Cerebellar nuclear complex (tissue), 1 donor: ENCODE results near the gene SH3RF2.

ENCODE experiments used
- DNase-seq, 2 experiments: peaks; one replicate each; lab custom pipeline; 2025; lab: John Stamatoyannopoulos, UW

The SH3RF2 gene

DNA sequence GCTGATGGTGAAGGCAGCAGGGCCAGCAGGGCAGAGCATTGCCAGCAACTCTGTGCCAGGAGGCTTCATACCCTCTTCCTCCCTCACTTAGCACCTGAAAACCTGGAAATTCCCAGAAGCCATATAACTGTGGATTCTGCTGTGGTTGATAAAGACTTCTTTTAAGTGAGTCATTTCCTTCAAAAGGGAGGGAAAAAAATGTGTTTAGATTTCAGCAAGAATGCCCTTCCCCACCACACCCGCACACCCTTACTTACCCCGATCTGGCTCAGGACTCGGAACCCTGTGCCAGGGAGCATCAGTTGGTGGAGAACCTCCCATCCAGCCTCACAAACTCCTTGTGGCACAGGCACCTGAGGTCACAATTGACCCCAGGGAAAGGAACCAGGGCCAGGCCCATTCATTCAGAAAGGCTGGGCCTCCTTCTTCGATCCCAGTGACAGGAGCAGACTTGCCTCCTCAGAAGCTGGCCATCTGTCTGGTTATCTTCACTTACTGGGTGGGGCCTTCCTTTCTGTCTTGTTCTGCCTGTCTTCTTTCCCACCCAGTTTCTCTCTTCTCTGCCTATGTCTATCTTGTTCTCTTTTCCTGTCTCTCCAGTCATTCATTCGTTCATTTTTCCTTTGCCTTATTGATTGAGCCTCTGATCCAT is 106.4 kb downstream of the SH3RF2 start:
- no peak for DNase-seq

DNA sequence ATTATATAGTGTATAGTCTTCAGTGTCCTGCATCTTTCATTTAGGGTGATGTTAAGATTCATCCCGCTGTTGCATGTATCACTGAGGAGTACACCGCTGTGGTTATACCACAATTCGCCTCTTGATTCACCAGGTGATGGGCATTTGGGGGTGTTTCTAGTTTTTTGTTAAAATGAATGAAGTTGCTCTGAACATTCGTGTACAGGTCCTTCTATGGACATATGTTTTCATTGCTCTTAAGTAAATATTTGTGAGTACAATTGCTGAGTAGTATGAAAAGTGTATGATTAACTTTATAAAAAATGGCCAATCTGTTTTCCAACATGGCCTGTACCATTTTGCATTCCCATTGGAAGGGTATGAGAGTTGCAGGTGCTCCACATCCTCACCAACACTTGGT is 107.3 kb downstream of the SH3RF2 start:
- no peak for DNase-seq

- no peak for DNase-seq
These were observed 111.0 kb downstream of the SH3RF2 start for GRCh38 chr5:146047396-146047795.

DNA sequence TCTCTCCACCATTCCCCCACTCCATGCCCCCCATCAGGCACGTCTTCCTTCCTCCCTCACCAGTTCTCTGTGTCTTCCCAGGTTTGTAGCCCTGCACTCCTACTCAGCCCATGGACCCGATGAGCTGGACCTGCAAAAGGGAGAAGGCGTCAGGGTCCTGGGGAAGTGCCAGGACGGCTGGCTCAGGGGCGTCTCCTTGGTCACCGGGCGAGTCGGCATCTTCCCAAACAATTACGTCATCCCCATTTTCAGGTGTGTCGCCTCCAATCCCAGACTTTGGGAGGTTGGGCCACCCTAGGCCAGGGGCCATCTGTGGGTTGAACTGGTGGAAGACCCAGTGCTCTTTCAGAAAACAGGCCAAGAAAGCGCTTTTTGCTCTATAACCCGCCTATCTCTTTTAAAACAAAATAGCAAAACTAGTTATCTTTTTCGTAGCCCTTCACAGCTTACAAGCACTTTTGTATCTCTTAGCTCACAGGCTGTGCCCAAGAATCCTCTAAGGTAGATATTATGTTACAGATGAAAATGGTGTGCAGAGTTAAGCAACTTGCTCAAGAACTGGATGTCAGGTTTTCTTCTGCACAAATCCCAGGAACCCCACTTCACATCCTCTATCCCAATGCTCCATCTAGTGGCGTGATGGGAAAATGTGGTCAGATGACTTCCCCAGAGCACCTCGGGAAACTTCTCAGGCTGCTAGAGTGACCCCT is 112.8 kb downstream of the SH3RF2 start:
- no peak for DNase-seq

DNA sequence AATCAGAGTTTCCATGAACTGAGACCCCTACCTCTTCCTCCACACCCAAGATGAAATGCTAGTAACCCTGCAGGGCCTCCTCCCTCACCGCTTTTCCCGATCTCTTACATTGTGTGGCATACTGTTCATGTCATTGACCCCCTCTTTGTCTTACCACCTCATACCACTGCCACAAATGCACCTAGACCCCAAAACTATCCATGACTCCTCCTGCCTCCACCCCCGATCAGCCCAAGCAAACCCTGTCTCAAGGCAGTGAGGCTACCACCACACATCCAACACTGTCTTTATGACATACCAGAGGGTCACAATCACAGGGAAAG is 113.3 kb downstream of the SH3RF2 start:
- DNase-seq = no peak

DNA sequence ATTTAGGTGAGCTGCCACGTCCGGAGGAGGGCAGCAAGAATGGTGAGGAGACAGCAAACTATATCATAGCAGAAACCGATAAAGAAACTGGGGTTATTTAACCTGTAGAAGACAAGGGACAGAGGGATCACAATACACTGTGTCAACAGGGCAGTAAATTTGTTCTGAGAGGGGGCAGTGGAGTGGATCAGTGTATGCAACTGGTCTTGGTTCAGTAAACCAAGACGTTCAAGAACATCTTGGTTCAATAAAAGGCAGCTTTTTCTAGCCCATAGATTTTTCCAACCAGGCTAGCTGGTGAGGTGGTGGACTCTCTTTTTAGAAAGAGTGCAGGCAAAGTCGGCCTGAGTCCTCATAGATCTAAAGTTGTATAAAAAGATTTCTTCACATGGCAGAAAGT is 113.7 kb downstream of the SH3RF2 start:
- DNase-seq = no peak

- no peak for DNase-seq
These were observed 115.3 kb downstream of the SH3RF2 start for GRCh38 chr5:146051678-146052077.

DNA sequence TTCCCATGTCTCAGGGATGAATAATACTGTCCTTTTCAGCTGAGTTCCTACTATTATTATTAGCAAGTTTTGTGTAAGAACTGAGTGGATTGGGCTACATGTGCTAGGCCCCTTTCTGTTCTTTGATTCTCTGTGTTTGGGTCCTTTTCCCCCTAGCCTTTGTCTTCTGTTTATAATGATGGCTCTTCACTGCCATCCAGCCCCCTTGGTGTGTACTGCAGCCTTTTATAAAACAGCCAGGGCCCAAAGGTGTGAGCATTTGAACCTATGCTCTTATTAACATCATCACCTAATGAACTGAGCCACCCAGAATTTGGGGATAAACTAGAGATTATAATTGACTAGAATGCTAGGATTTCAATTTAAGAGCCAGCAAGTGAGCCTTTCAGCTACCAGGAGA is 116.4 kb downstream of the SH3RF2 start:
- no peak for DNase-seq

DNA sequence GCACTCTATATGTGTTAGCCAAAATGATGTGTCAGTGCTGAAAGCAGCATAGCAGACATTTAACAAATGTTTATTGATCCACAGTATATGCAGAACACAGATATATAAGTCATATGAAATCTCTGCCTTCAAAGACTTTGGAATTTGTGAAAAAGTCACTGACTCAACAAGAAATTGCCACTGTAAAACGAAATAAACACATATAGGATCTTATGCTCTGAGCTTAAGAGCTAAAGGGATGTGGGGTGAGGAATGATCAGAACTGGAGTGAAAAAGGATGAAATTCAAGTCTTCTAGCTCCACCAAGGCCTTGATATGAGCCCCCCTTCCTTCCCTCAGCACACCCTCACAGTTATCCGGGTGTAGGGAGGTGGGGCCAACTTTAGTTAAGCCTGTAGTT is 119.1 kb downstream of the SH3RF2 start:
- no peak for DNase-seq

DNA sequence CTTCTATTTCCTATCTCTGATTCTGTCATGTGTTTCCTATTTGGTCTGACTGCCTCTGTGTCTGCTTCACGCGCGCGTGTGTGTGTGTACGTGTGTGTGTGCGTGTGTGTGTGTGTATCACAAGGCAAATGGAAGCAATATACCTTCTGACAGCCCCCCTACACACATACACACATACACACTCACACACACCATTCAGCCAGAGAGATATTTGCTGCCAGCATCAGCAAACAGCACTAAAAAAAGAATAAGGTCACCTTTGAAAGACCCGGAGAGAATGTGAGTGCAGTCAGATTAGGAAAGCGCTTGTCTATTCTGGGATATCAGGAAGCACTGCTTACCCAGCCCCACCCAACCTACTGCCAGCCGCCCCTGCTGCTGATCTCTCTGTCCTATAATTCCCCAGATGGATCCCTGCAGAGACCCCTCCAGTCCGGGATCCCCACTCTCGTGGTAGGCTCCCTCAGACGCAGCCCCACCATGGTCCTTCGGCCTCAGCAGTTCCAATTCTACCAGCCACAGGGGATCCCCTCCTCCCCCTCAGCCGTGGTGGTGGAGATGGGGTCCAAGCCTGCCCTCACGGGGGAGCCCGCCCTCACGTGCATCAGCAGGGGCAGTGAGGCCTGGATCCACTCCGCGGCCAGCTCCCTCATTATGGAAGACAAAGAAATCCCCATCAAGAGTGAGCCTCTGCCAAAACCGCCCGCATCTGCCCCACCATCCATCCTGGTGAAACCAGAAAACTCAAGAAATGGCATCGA is 123.3 kb downstream of the SH3RF2 start:
- DNase-seq = no peak

DNA sequence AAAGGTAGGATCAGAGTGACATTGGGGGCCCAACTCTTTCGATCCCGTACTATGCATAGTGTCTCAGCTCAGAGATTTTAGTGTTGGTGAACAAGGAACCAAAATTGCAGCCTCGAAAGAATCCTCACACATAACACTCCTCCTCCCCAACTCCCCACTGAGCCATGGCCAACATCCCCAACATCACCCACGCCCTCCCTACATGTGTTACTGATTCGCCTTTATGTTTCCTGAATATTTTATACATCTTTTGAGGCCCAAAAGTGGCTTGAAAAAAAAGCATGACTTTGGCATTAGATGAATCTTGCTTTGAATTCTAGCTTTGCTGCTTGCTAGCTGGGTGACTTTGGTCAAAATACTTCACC is 123.8 kb downstream of the SH3RF2 start:
- no peak for DNase-seq

DNA sequence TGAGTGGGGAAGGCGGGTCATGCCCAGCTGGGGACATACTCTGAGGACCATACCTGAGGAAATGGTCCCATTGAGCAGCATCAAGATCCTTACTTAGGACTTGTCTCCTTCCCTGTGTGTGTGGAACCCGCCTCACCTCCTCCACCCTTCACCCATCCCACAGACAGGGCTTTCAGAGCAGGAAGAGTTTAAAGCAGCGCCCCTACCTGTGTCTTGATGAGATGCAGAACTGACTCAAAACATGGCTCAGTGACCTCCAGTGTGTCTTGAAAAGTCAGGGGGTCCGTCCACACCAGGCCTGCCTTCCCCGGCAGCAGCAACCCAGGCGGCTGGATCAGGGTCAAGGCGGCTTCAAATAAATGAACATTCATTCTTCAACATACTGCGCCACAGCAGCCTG is 130.6 kb downstream of the SH3RF2 start:
- DNase-seq = no peak

DNA sequence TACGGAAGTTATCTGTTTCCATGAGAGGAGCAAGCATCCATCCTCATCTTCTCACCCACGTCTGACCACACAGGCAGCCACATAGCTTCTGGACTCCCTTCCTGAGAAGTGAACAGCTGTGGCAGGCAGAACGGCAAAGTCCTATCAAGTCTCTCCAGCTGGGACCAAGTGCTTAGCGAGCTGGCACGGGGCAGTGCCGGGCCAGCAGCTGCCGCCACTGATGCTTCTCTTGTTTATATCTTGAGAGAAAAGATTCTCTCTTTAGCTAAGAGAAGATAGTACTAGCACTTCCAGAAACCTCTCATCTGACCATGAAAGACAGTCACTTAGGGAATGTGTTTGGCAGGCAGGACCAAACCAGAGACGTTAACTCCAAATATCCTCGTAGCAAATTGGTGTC is 131.8 kb downstream of the SH3RF2 start:
- no peak for DNase-seq

DNA sequence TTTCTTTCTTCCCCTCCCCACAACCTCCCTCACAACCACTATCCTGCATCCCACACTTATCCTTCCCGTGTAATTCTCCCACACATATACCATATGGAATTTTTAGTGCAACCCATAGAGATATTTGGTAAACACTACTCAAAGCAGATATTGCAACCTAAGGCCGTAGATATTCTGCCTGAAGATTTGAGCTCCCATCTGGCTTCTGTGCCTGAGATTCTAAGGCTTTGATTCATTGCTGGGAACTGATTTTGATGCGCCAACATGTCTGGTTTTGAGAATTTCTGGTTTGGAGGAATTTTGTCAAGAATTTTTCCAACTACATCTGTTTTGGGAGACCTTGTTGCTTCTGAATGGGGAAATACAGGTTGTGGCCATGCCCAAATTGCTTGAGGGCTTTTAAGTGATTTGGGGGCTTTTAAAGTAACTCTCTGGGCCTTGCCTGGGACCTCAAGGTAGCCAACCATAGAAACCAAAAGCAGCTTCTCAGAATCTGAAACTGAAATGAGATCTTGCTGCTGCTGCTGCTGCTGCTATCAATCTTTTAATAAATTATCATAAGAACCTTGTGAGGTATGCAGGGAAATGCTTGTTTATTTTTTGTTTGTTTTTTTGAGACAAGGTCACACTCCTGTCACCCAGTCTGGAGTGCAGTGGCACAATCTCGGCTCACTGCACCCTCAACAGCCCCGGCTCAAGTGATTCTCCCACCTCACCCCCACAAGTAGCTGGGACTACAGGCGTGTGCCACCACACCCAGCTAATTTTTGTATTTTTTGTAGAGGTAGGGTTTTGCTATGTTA is 132.8 kb downstream of the SH3RF2 start:
- DNase-seq = no peak

DNA sequence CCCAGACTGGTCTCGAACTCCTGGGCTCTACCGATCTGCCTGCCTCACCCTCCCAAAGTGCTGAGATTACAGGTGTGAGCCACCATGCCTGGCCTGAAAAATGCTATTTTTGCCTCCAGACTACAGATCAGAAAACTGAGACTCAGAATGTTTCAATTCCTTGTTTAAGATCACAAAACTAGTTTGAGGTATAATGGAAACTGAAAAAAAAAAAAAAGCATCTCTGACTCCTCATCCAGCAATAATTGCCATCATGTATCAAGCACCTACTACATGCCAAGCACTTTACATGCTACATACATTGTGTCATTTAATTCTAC is 133.4 kb downstream of the SH3RF2 start:
- DNase-seq = no peak

GRCh38 chr5:146070746-146071145 is 134.4 kb downstream of the SH3RF2 start:
- no peak for DNase-seq

DNA sequence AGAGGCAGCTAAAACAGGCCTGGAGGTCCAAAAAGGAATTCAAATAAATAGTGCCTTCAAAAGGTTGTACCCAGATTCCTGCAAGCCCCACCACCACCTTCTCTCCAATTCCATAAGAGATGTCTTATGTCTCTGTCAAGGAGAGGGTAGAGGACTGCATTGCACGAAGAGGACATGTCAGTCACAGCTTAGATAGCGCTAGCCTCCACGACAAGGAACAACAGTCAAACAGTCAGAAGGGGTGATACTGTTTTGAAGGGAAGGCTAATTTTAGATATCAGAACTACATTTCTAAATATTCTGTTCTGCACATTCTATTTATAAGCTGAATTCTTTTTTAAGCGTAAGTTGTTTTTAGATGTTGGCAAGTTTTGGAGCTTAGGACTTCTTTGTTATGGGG is 134.8 kb downstream of the SH3RF2 start:
- DNase-seq = no peak

- DNase-seq = no peak
These were observed 136.2 kb downstream of the SH3RF2 start for GRCh38 chr5:146072595-146072994.

DNA sequence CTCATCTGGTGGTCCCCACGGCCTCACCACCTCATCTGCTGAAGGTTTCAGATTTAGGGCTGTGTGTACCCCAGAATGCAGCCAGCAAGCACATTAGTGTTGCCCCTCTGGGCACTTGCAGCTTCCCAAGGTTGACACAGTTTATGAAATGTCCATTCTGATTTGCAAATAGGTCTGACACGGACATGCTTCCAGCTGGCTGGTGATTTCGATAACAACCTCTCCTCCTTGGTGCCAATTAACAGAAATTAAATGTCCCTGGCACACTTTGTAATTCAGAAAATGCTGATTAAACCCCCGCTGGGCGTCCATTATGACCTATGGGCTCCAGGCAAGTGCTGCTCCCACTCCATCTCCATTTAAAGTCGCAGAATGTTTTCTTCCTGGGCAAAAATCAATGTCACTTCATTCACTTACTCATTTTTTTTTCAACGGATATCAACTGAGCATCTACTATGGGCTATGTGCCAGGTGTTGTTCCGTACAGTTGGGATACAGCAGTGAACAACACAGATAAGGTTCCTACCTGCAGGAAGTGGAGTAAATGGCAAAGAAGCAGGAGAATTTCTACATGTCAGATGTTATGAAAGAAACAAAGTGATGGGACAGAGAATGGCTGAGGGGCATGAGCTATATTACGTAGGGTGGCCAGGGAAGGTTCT is 137.0 kb downstream of the SH3RF2 start:
- DNase-seq = no peak

GRCh38 chr5:146076028-146076427 is 139.7 kb downstream of the SH3RF2 start:
- no peak for DNase-seq

DNA sequence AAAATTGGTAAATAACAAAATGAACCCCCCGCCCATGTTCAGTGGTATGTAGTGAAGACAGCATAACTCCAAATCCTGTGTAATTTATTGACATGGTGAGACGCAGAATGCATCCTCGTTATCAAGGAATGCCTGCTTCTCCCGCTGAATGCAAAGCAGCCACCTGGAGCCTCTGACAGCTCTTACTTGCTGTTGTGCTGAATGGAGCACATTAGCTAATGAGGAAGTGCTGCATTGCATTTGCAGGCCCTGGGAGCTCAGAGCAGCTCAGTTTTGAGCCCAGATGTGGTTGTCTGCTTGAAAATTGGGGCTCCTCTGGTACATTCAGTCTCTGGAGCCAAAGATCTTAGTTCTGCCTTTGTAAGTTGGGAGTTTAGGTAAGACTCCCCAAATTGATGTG is 140.1 kb downstream of the SH3RF2 start:
- DNase-seq = no peak

GRCh38 chr5:146078566-146078965 is 142.2 kb downstream of the SH3RF2 start:
- DNase-seq = no peak
